Measurements from ENCODE around the gene TNFAIP8L1. TPM values are rescaled to one million over a fixed set of nuclear protein-coding genes. Genes with fewer than 3 reads are reported as not detected.

The TNFAIP8L1 gene
- total RNA-seq, 1 experiment from 2014 or later: 21.8 TPM

GRCh38 chr19:4691373-4691772 lies 52.1 kb downstream of the TNFAIP8L1 start:
- no TSS peak for BruUV-seq (replicated peaks)
- no peak for TF ChIP-seq CTCF (IDR thresholded peaks at IDR 0.05; ENCODE audit: insufficient read depth in 1 of 2, low read depth in 1 of 2, low read length in 1 of 2, severe bottlenecking in 1 of 2, unreplicated experiment in 1 of 2)
- Mint-ChIP-seq H3K27ac (ENCODE audit: unreplicated experiment) (no peak overlapping the region), H3K4me3 (ENCODE audit: unreplicated experiment) (no peak overlapping the region), H3K4me1 (ENCODE audit: low read depth, unreplicated experiment) (no peaks in the 10 kb centered on the region), H3K9me3 (ENCODE audit: unreplicated experiment) (no peaks in the 10 kb centered on the region), H3K27me3 (ENCODE audit: insufficient read depth, unreplicated experiment) (no peaks in the 10 kb centered on the region), H3K36me3 (ENCODE audit: insufficient read depth, unreplicated experiment) (peaks cover 49% of the 10 kb centered on the region)
- H3K4me3 ChIP-seq (ENCODE audit: low read depth, low read length): no peak overlapping the region
- no peak for DNase-seq
- no peaks in the 10 kb centered on the region for H3K9me3 ChIP-seq
- CTCF ChIA-PET: no interaction called here
- intact Hi-C loops (cut with micrococcal nuclease; ENCODE audit: unreplicated experiment): no loop called here
- H3K27me3 ChIP-seq (replicated peaks; ENCODE audit: control insufficient read depth, insufficient read depth, low read length): no peaks in the 10 kb centered on the region
- POLR2A ChIA-PET: no interaction called here
- no peaks in the 10 kb centered on the region for H3K4me1 ChIP-seq
- H3K36me3 ChIP-seq (ENCODE audit: control insufficient read depth, insufficient read depth, low read length): peaks cover 1% of the 10 kb centered on the region

GRCh38 chr19:4692251-4693077 lies 53.1 kb downstream of the TNFAIP8L1 start:
- Mint-ChIP-seq H3K27ac (ENCODE audit: unreplicated experiment) (no peak overlapping the region), H3K4me1 (ENCODE audit: low read depth, unreplicated experiment) (no peaks in the 10 kb centered on the region), H3K9me3 (ENCODE audit: unreplicated experiment) (no peaks in the 10 kb centered on the region), H3K4me3 (ENCODE audit: unreplicated experiment) (no peak overlapping the region), H3K27me3 (ENCODE audit: insufficient read depth, unreplicated experiment) (no peaks in the 10 kb centered on the region), H3K36me3 (ENCODE audit: insufficient read depth, unreplicated experiment) (peaks cover 58% of the 10 kb centered on the region)
- Histone ChIP-seq H3K36me3 (ENCODE audit: control insufficient read depth, insufficient read depth, low read length) (peaks cover 1% of the 10 kb centered on the region), H3K4me1 (no peaks in the 10 kb centered on the region), H3K9me3 (no peaks in the 10 kb centered on the region), H3K4me3 (ENCODE audit: low read depth, low read length) (no peak overlapping the region), H3K27me3 (replicated peaks; ENCODE audit: control insufficient read depth, insufficient read depth, low read length) (no peaks in the 10 kb centered on the region)
- TF ChIP-seq CTCF (IDR thresholded peaks at IDR 0.05; ENCODE audit: insufficient read depth in 1 of 2, low read depth in 1 of 2, low read length in 1 of 2, severe bottlenecking in 1 of 2, unreplicated experiment in 1 of 2): no peak
- DNase-seq: no peak
- ChIA-PET CTCF (no interaction called here), POLR2A (no interaction called here)
- intact Hi-C loops (cut with micrococcal nuclease; ENCODE audit: unreplicated experiment): no loop called here
- BruUV-seq (replicated peaks): no TSS peak

- ChIA-PET CTCF (no interaction called here), POLR2A (no interaction called here)
- H3K36me3 Mint-ChIP-seq (ENCODE audit: insufficient read depth, unreplicated experiment): peaks cover 63% of the 10 kb centered on the region
- no peak overlapping the region for H3K27ac Mint-ChIP-seq (ENCODE audit: unreplicated experiment)
- H3K9me3 Mint-ChIP-seq (ENCODE audit: unreplicated experiment): no peaks in the 10 kb centered on the region
- no peak for DNase-seq
- no peak overlapping the region for H3K4me3 Mint-ChIP-seq (ENCODE audit: unreplicated experiment)
- no peaks in the 10 kb centered on the region for H3K27me3 Mint-ChIP-seq (ENCODE audit: insufficient read depth, unreplicated experiment)
- H3K36me3 ChIP-seq (ENCODE audit: control insufficient read depth, insufficient read depth, low read length): peaks cover 4% of the 10 kb centered on the region
- TF ChIP-seq CTCF (IDR thresholded peaks at IDR 0.05; ENCODE audit: insufficient read depth in 1 of 2, low read depth in 1 of 2, low read length in 1 of 2, severe bottlenecking in 1 of 2, unreplicated experiment in 1 of 2): no peak
- no peak overlapping the region for H3K4me3 ChIP-seq (ENCODE audit: low read depth, low read length)
- intact Hi-C loops (cut with micrococcal nuclease; ENCODE audit: unreplicated experiment): no loop called here
- H3K27me3 ChIP-seq (replicated peaks; ENCODE audit: control insufficient read depth, insufficient read depth, low read length): no peaks in the 10 kb centered on the region
- no peaks in the 10 kb centered on the region for H3K4me1 ChIP-seq
- no peaks in the 10 kb centered on the region for H3K4me1 Mint-ChIP-seq (ENCODE audit: low read depth, unreplicated experiment)
- no peaks in the 10 kb centered on the region for H3K9me3 ChIP-seq
- BruUV-seq (replicated peaks): no TSS peak
Observed at GRCh38 chr19:4693078-4693350, 53.7 kb downstream of the TNFAIP8L1 start.
